Choroid plexus epithelial cell (primary cell): ENCODE results near the gene DTNBP1.
A peak's percentile ranks its signal among the peaks of the same experiment; 100 is the strongest.

Source experiments
- DNase-seq: peaks from one replicate; pipeline ENCODE4 v3.0.0-alpha.2; 2010; ENCODE audit warnings: low read depth
- H3K4me3 ChIP-seq: 2 replicates; pipeline ENCODE4 v1.5.1; 2011; ENCODE audit warnings: low read depth, mild to moderate bottlenecking, control low read depth, low read length, moderate library complexity
- CTCF ChIP-seq: conservative IDR thresholded peaks from 2 replicates; pipeline ENCODE4 v1.5.1; 2011; ENCODE audit warnings: low read depth, mild to moderate bottlenecking, control low read depth, inconsistent platforms, low read length, moderate library complexity

DTNBP1 gene

GRCh38 chr6:15506066-15506465, 156.8 kb downstream of the DTNBP1 start:
- TF ChIP-seq CTCF, result no peak
- DNase-seq, result no peak
- no peak overlapping the region for H3K4me3 ChIP-seq

- DNase-seq, result no peak
- TF ChIP-seq CTCF, result no peak
- H3K4me3 ChIP-seq, result peak overlapping the region; percentile 47
Observed at GRCh38 chr6:15505463-15505918, 157.3 kb downstream of the DTNBP1 start.

GRCh38 chr6:15504581-15505350, 158.1 kb downstream of the DTNBP1 start:
- H3K4me3 ChIP-seq, result peak overlapping the region; percentile 47
- DNase-seq, result peak; percentile 99
- TF ChIP-seq CTCF, result peak; percentile 17

GRCh38 chr6:15504040-15504495, 158.8 kb downstream of the DTNBP1 start:
- peak; percentile 64 for TF ChIP-seq CTCF
- H3K4me3 ChIP-seq, result no peak overlapping the region
- DNase-seq, result peak; percentile 72

- no peak for TF ChIP-seq CTCF
- no peak for DNase-seq
- no peak overlapping the region for H3K4me3 ChIP-seq
Observed at GRCh38 chr6:15503346-15503680, 159.5 kb downstream of the DTNBP1 start.

GRCh38 chr6:15502446-15503345, 160.1 kb downstream of the DTNBP1 start:
- H3K4me3 ChIP-seq, result no peak overlapping the region

More at GRCh38 chr6:15502446-15503345, 160.1 kb downstream of the DTNBP1 start:
- no peak for TF ChIP-seq CTCF
- no peak for DNase-seq
